ENCODE data around the gene DUSP16.

DNA sequence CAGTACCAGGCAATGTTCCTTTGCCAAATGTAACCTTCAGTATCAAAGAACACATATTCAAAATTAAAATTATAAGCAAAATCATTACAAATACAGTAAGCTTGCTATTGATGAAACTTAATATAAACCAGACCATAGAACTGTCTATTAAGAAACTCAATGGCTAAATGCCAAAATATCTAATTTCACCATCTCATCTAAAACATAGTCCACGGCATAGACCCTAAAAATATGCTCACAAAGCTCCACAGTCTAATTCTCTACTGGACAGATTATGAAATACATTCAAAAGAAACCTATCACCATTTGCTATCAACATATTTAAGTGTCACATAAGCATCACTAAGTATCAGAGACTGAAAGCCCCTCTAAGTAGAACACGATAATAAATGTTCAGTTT, 25.2 kb downstream of the DUSP16 start:
- TF ChIP-seq, protein P1, sequence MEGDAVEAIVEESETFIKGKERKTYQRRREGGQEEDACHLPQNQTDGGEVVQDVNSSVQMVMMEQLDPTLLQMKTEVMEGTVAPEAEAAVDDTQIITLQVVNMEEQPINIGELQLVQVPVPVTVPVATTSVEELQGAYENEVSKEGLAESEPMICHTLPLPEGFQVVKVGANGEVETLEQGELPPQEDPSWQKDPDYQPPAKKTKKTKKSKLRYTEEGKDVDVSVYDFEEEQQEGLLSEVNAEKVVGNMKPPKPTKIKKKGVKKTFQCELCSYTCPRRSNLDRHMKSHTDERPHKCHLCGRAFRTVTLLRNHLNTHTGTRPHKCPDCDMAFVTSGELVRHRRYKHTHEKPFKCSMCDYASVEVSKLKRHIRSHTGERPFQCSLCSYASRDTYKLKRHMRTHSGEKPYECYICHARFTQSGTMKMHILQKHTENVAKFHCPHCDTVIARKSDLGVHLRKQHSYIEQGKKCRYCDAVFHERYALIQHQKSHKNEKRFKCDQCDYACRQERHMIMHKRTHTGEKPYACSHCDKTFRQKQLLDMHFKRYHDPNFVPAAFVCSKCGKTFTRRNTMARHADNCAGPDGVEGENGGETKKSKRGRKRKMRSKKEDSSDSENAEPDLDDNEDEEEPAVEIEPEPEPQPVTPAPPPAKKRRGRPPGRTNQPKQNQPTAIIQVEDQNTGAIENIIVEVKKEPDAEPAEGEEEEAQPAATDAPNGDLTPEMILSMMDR (IDR thresholded peaks at IDR 0.05): no peak
- no peak for TF ChIP-seq POLR2A (IDR thresholded peaks at IDR 0.05)

All from lower leg skin (tissue), 3 donors.